Mesenteric fat pad (tissue), 1 donor: ENCODE results near the gene OR2A25. TPM values are rescaled to one million over a fixed set of nuclear protein-coding genes. Genes with fewer than 3 reads are reported as not detected.
"Not testable (repeated sequence)": the region's sequence is repeated elsewhere in the genome, so short reads cannot be mapped to it uniquely, and the experiment has no call there.

Experiments used
- DNase-seq: peaks from one replicate; pipeline ENCODE4 v3.0.0-alpha.2; 2020; ENCODE audit warnings: low spot score
- long read RNA-seq: library from polyadenylated mRNA; unstranded; transcript quantifications from one replicate; pipeline ENCODE4 v2.0.0, GENCODE V29; 2020
- total RNA-seq: library from RNA; stranded (reverse); fragmentation: NEBNext Ultra II Directional; extraction: Animal tissue kit (Norgen Biotek cat#: 25700); gene quantifications from one replicate; pipeline ENCODE4 v1.2.1, GENCODE V29; 2021
- donor health status: DM: yes; HTN: yes; CAD: no.

OR2A25 gene
- not detected for total RNA-seq
- long read RNA-seq = 0 reads

- DNase-seq = no peak
These were observed at the start of gene OR2A25 for GRCh38 chr7:144069511-144069910. TSS of gene OR2A25 (plus strand) at chr7:144069811. CDS start at chr7:144074220, 4,409 bp downstream.

- DNase-seq = no peak
These were observed 49.3 kb upstream of the OR2A25 start for GRCh38 chr7:144020340-144020739.

GRCh38 chr7:144022169-144022568 is 47.4 kb upstream of the OR2A25 start:
- DNase-seq = no peak

- no peak for DNase-seq
These were observed 46.3 kb upstream of the OR2A25 start for GRCh38 chr7:144023171-144023827.

GRCh38 chr7:144024213-144024612 is 45.4 kb upstream of the OR2A25 start:
- DNase-seq = no peak

GRCh38 chr7:144026203-144026883 is 43.3 kb upstream of the OR2A25 start:
- no peak for DNase-seq

- no peak for DNase-seq
These were observed 42.5 kb upstream of the OR2A25 start for GRCh38 chr7:144027070-144027469.

GRCh38 chr7:144027974-144028373 is 41.6 kb upstream of the OR2A25 start:
- no peak for DNase-seq

GRCh38 chr7:144028547-144028946 is 41.1 kb upstream of the OR2A25 start:
- DNase-seq = no peak

- no peak for DNase-seq
These were observed 37.1 kb upstream of the OR2A25 start for GRCh38 chr7:144032516-144032915.

GRCh38 chr7:144032985-144033709 is 36.5 kb upstream of the OR2A25 start:
- DNase-seq = no peak

- DNase-seq = no peak
These were observed 34.2 kb upstream of the OR2A25 start for GRCh38 chr7:144035385-144035784.

GRCh38 chr7:144036302-144036885 is 33.2 kb upstream of the OR2A25 start:
- DNase-seq = no peak

- DNase-seq = no peak
These were observed 32.1 kb upstream of the OR2A25 start for GRCh38 chr7:144037414-144038035.

- no peak for DNase-seq
These were observed 30.7 kb upstream of the OR2A25 start for GRCh38 chr7:144038887-144039286.

GRCh38 chr7:144048648-144049047 is 21.0 kb upstream of the OR2A25 start, which contains the start of gene OR2A5:
TSS of gene OR2A5 (plus strand) at chr7:144048948. CDS start at chr7:144050402, 1,454 bp downstream.
- DNase-seq = no peak

- DNase-seq = no peak
These were observed 20.1 kb upstream of the OR2A25 start for GRCh38 chr7:144049491-144049890.

- DNase-seq = no peak
These were observed 19.5 kb upstream of the OR2A25 start for GRCh38 chr7:144050093-144050492.

- not testable (repeated sequence) for DNase-seq
These were observed 18.7 kb upstream of the OR2A25 start for GRCh38 chr7:144050884-144051283.

- no peak for DNase-seq
These were observed 11.7 kb upstream of the OR2A25 start for GRCh38 chr7:144057954-144058353.

- no peak for DNase-seq
These were observed 5.9 kb upstream of the OR2A25 start for GRCh38 chr7:144063710-144064109.
